HepG2 (cell line): Measurements from ENCODE around the gene TRAF4. TPM values are rescaled to one million over a fixed set of nuclear protein-coding genes. Genes with fewer than 3 reads are reported as not detected.

Source experiments
- AGO2 ChIP-seq: fragments of 200-400 bp; formaldehyde crosslinking; optimal IDR thresholded peaks from 2 replicates; pipeline ENCODE3; 2017; ENCODE audit warnings: mild to moderate bottlenecking, low read depth, low read length, moderate library complexity
- ATM ChIP-seq: fragments of 450-650 bp; IDR thresholded peaks from 2 replicates; pipeline ENCODE4 v1.7.1; 2017; ENCODE audit warnings: mild to moderate bottlenecking, borderline replicate concordance
- FOXC1 ChIP-seq: sonication (generic); formaldehyde crosslinking; IDR thresholded peaks from 2 replicates; pipeline ENCODE4 v1.8.0; 2022; ENCODE audit warnings: mild to moderate bottlenecking, missing genetic modification reagents, borderline replicate concordance
- FOXO4 ChIP-seq: sonication (generic); formaldehyde crosslinking; conservative IDR thresholded peaks from 2 replicates; pipeline ENCODE4 v1.8.1; 2023; ENCODE audit warnings: missing genetic modification reagents
- GMEB2 ChIP-seq: IDR thresholded peaks from 2 replicates; pipeline ENCODE4 v1.6.1; 2016; ENCODE audit warnings: missing biosample characterization, missing genetic modification reagents, low read depth
- HNRNPL ChIP-seq: fragments of 200-400 bp; formaldehyde crosslinking; IDR thresholded peaks from 2 replicates; pipeline ENCODE4 v1.6.1; 2017; ENCODE audit warnings: mild to moderate bottlenecking, low read depth, low read length
- MAX ChIP-seq: IDR thresholded peaks from 2 replicates; pipeline ENCODE4 v1.6.1; 2012; ENCODE audit warnings: inconsistent platforms
- MAZ ChIP-seq, 2 experiments: sonication (generic) in 1 of 2; formaldehyde crosslinking in 1 of 2; IDR thresholded peaks; 2 replicates each; pipeline versions ENCODE4 v1.5.0 to v1.6.1; 2012 to 2020; ENCODE audit warnings: low read depth in 2 of 2, mild to moderate bottlenecking in 2 of 2, borderline replicate concordance in 1 of 2, improper control_type of control experiment in 1 of 2, low read length in 1 of 2, missing genetic modification reagents in 1 of 2, moderate library complexity in 1 of 2
- MXI1 ChIP-seq: IDR thresholded peaks from 3 replicates; pipeline ENCODE4 v1.6.1; 2012; ENCODE audit warnings: low read depth, low read length, inconsistent platforms, borderline replicate concordance
- MYPOP ChIP-seq: sonication (generic); formaldehyde crosslinking; IDR thresholded peaks from 2 replicates; pipeline ENCODE4 v1.8.1; 2023; ENCODE audit warnings: mild to moderate bottlenecking, moderate library complexity, missing genetic modification reagents
- NCOA1 ChIP-seq: sonication (generic); formaldehyde crosslinking; IDR thresholded peaks from 2 replicates; pipeline ENCODE4 v1.9.0; 2021; ENCODE audit warnings: missing genetic modification reagents
- RBM39 ChIP-seq: fragments of 200-400 bp; formaldehyde crosslinking; IDR thresholded peaks from one replicate; pipeline ENCODE4 v1.6.1; 2018; ENCODE audit warnings: antibody characterized with exemption, mild to moderate bottlenecking, low read depth, low read length; ENCODE audit not compliant: poor library complexity, severe bottlenecking
- SIN3A ChIP-seq: IDR thresholded peaks from 2 replicates; pipeline ENCODE4 v1.6.1; 2011; ENCODE audit warnings: low read depth, mild to moderate bottlenecking, control low read depth, low read length, borderline replicate concordance
- SMC3 ChIP-seq: IDR thresholded peaks from 2 replicates; pipeline ENCODE4 v1.6.1; 2011; ENCODE audit warnings: low read length, improper control_type of control experiment
- ZBTB7B ChIP-seq: sonication (generic); formaldehyde crosslinking; IDR thresholded peaks from 2 replicates; pipeline ENCODE4 v1.4.0; 2020; ENCODE audit warnings: missing genetic modification reagents
- ZNF160 ChIP-seq: sonication (generic); formaldehyde crosslinking; IDR thresholded peaks from 2 replicates; pipeline ENCODE4 v1.8.0; 2022; ENCODE audit warnings: mild to moderate bottlenecking, inconsistent platforms, missing genetic modification reagents
- ZNF280B ChIP-seq: sonication (generic); formaldehyde crosslinking; IDR thresholded peaks from 2 replicates; pipeline ENCODE4 v1.5.0; 2020; ENCODE audit warnings: missing genetic modification reagents, mild to moderate bottlenecking, borderline replicate concordance
- ZNF496 ChIP-seq: sonication (generic); formaldehyde crosslinking; IDR thresholded peaks from 2 replicates; pipeline ENCODE4 v1.8.1; 2023; ENCODE audit warnings: mild to moderate bottlenecking, moderate library complexity, missing genetic modification reagents; ENCODE audit not compliant: insufficient replicate concordance
- ZNF639 ChIP-seq: conservative IDR thresholded peaks from 2 replicates; pipeline ENCODE4 v1.6.1; 2018; ENCODE audit warnings: missing genetic modification reagents
- ZNF724P ChIP-seq: sonication (generic); formaldehyde crosslinking; IDR thresholded peaks from 2 replicates; pipeline ENCODE4 v1.8.0; 2022; ENCODE audit warnings: missing genetic modification reagents, borderline replicate concordance
- polyA plus RNA-seq, 8 experiments: library from polyadenylated mRNA; depleted of rRNA in 3 of 8; stranded (reverse) in 7 of 8; unstranded in 1 of 8; fragments of >200 nt; fragmentation: Illumina TruSeq in 4 of 8; extraction: Trizol in 4 of 8; gene quantifications; 2 replicates each; pipeline versions ENCODE4 v1.2.1 to v1.2.3, GENCODE V29; 2011 to 2016; ENCODE audit warnings: low read depth in 4 of 8, missing spikeins in 1 of 8, mixed read lengths in 1 of 8; ENCODE audit not compliant: insufficient read depth in 1 of 8
- total RNA-seq, 5 experiments: library from RNA; depleted of rRNA; stranded (reverse); fragments of >200 nt; fragmentation: Illumina TruSeq; extraction: Trizol; gene quantifications; 2 replicates each; pipeline ENCODE4 v1.2.3, GENCODE V29; 2016; ENCODE audit warnings: low read depth in 1 of 5

The TRAF4 gene
- total and polyA plus RNA-seq, 2 of the 13 experiments (the other 11 are each of a cell fraction or from before 2014, with no cell fraction given), result 86.0 to 89.9 TPM

GRCh38 chr17:28743243-28744103 lies at the start of gene TRAF4 (continued):
- TF ChIP-seq MAZ (IDR thresholded peaks at IDR 0.05; ENCODE audit: borderline replicate concordance, low read depth, low read length) (peak; percentile 15; the same call in 1 of the 2 replicates), MAZ (CRISPR knock-in tag; IDR thresholded peaks at IDR 0.05; ENCODE audit: low read depth) (peak; percentile 35; the same call in 1 of the 2 replicates), ZNF724P (CRISPR knock-in tag) (0 out of 2 replicates have a peak, but pooled peaks have one; percentile 5), MAX (0 out of 2 replicates have a peak, but pooled peaks have one; percentile 62), RBM39 (peak; percentile 15), SMC3 (no peak), ZNF639 (CRISPR knock-in tag) (no peak), FOXC1 (no peak), ZNF496 (CRISPR knock-in tag) (no peak), SIN3A (peak; percentile 16; the same call in 1 of the 2 replicates), AGO2 (peak; percentile 97), HNRNPL (peak; percentile 61; the same call in 1 of the 2 replicates), FOXO4 (CRISPR knock-in tag) (no peak), MXI1 (peak; percentile 59; the same call in 1 of the 3 replicates), ZNF160 (CRISPR knock-in tag) (no peak; the same call in 1 of the 2 replicates), GMEB2 (CRISPR knock-in tag) (no peak), ZBTB7B (CRISPR knock-in tag) (peak; percentile 50; the same call in 1 of the 2 replicates), MYPOP (CRISPR knock-in tag) (peak; percentile 58; the same call in 1 of the 2 replicates), ATM (no peak), NCOA1 (CRISPR knock-in tag) (no peak), ZNF280B (peak; percentile 29; the same call in 1 of the 2 replicates)
